Heart right ventricle (tissue), 16 donors: ENCODE data around the gene ANK3. TPM values are rescaled to one million over a fixed set of nuclear protein-coding genes. Genes with fewer than 3 reads are reported as not detected.

Experiments used
- ATAC-seq, 8 donors: fragments of 200-7000 bp; cut with Tn5 transposase; one replicate each; pipeline ENCODE4 v1.9.1; 2020; ENCODE audit warnings: mild to moderate bottlenecking in 8 of 8, moderate library complexity in 8 of 8, moderate number of reproducible peaks in 1 of 8
- DNase-seq, 2 donors: peaks; one replicate each; pipeline ENCODE4 v3.0.0-alpha.2; 2020
- H3K27ac ChIP-seq, 10 donors: fragments of 200-600 bp; sonication (generic) in 2 of 10; one replicate each; pipeline versions ENCODE4 v1.5.0 to v1.8.0; 2020 to 2022; ENCODE audit warnings: mild to moderate bottlenecking in 3 of 10
- H3K27me3 ChIP-seq, 7 donors: fragments of 200-600 bp; one replicate each; pipeline ENCODE4 v1.8.0; 2021 to 2022; ENCODE audit warnings: mild to moderate bottlenecking in 2 of 7
- H3K36me3 ChIP-seq, 9 donors: fragments of 200-600 bp; sonication (generic) in 1 of 9; one replicate each; pipeline versions ENCODE4 v1.5.0 to v1.8.0; 2020 to 2022; ENCODE audit warnings: mild to moderate bottlenecking in 2 of 9
- H3K4me1 ChIP-seq, 9 donors: fragments of 200-600 bp; sonication (generic) in 1 of 9; one replicate each; pipeline versions ENCODE4 v1.5.0 to v1.8.0; 2020 to 2022; ENCODE audit warnings: mild to moderate bottlenecking in 4 of 9
- H3K4me3 ChIP-seq, 10 donors: fragments of 200-600 bp; sonication (generic) in 2 of 10; one replicate each; pipeline versions ENCODE4 v1.5.0 to v1.8.0; 2020 to 2022; ENCODE audit warnings: mild to moderate bottlenecking in 7 of 10, moderate library complexity in 2 of 10
- H3K9me3 ChIP-seq, 11 donors: fragments of 200-600 bp in 10 of 11; sonication (generic) in 2 of 11; one replicate each; pipeline versions ENCODE4 v1.5.0 to v1.8.0; 2013 to 2022; ENCODE audit warnings: mild to moderate bottlenecking in 2 of 11, control low read depth in 1 of 11, moderate library complexity in 1 of 11
- WGBS, 2 donors: extraction: QIAGEN DNeasy Blood & Tissue Kit; methylation state at CpG; one replicate each; pipeline ENCODE4 v1.1.7; 2013; ENCODE audit warnings: inconsistent platforms in 1 of 2; 5-methylcytosine and 5-hydroxymethylcytosine counted together
- intact Hi-C, 10 donors: fragments of 100-400 bp; cut with DNase I; formaldehyde crosslinking; loops; one replicate each; pipeline versions ENCODE4 v1.11.1 to v1.14.2; 2022
- polyA plus RNA-seq, 2 donors: library from polyadenylated mRNA; stranded (reverse); fragments of 200-250 nt; gene quantifications; one replicate each; pipeline ENCODE4 v1.2.3, GENCODE V29; 2013
- total RNA-seq, 10 donors: library from RNA; stranded (reverse); fragmentation: NEBNext Ultra II Directional in 3 of 10; extraction: Animal tissue kit (Norgen Biotek cat#: 25700) in 3 of 10; gene quantifications; one replicate each; pipeline versions ENCODE4 v1.2.1 to v1.2.4, GENCODE V29; 2021 to 2023
- TF ChIP-seq, protein P1 (sequence below), 9 donors: fragments of 200-600 bp; sonication (generic) in 2 of 9; IDR thresholded peaks; one replicate each; pipeline versions ENCODE4 v1.5.0 to v1.8.0; 2021 to 2022; ENCODE audit warnings: antibody characterized with exemption in 9 of 9, mild to moderate bottlenecking in 5 of 9, moderate library complexity in 1 of 9
- donor health status: Arrhythmogenic right ventricular cardiomyopathy.
- donor health status: ischemic (EF 13 %, LVEDD 7.1; RV severe dilation, severe dysfunction).
- donor health status: healthy with polysubstance abuse.
- donor health status: DM: no; HTN: yes; CAD: no.
- donor health status: DM: no; HTN: no; CAD: no.
- donor health status: ischemic (EF 25% LVEDD 6.9; RV normal size, moderate dysfunction).
- donor health status: ischemic (EF 25% LVEDD 5.7; RV mildly dilated, moderate dysfunction).
- donor health status: healthy.
- donor health status: DM: yes; HTN: yes; CAD: no.
- donor health status: Ischemic cardiomyopathy.
- donor health status: ischemic (EF 35%, LVEDD 5.7; RV mildly dilated, moderate dysfunction).
- donor health status: nonischemic (EF 11% LVEDD 7.7; RV severe dilation, severe dysfunction).
- donor health status: DM: yes; HTN: yes; CAD: no.
- donor health status: PGD.
- donor health status: ischemic (EF 29% LVEDD 5.4; RV normal size, mild dysfunction).
- donor health status: nonischemic (EF 23%, LVEDD 6.1; RV moderate dilation, normal function).

ANK3 gene
- total and polyA plus RNA-seq, 12 donors: 34.4 to 287 (median 245) TPM

DNA sequence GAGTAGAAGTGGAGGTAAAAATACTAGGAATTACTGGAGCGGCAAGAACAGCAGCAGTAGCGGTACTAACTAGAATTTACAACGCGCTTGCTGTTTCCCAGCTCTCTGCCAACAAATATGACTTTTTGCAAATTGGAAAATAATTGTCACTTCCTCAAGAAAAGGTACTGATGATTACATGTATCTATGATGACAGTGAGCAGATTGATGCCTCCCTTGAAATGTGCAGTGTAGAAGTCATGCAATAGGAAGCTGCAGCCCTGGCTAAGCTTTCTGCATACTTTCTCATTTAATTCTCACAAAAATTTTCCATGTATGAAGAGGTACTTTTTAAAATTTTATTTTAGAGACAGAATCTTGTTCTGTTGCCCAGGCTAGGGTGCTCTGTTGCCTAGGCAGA lies 49.9 kb downstream of the ANK3 start:
- Histone ChIP-seq H3K9me3 (no peaks in the 10 kb centered on the region), H3K4me1 (no peaks in the 10 kb centered on the region), H3K4me3 (no peak overlapping the region), H3K27ac (no peak overlapping the region), H3K36me3 (no peaks in the 10 kb centered on the region), H3K27me3 (no peaks in the 10 kb centered on the region)
- no peak for ATAC-seq
- no peak for DNase-seq
- intact Hi-C loops: no loop called here
- TF ChIP-seq, protein P1, sequence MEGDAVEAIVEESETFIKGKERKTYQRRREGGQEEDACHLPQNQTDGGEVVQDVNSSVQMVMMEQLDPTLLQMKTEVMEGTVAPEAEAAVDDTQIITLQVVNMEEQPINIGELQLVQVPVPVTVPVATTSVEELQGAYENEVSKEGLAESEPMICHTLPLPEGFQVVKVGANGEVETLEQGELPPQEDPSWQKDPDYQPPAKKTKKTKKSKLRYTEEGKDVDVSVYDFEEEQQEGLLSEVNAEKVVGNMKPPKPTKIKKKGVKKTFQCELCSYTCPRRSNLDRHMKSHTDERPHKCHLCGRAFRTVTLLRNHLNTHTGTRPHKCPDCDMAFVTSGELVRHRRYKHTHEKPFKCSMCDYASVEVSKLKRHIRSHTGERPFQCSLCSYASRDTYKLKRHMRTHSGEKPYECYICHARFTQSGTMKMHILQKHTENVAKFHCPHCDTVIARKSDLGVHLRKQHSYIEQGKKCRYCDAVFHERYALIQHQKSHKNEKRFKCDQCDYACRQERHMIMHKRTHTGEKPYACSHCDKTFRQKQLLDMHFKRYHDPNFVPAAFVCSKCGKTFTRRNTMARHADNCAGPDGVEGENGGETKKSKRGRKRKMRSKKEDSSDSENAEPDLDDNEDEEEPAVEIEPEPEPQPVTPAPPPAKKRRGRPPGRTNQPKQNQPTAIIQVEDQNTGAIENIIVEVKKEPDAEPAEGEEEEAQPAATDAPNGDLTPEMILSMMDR (IDR thresholded peaks at IDR 0.05): no peak
- WGBS, 2 donors: 81 to 86% methylated on average over 4 of the region's 4 CpGs

DNA sequence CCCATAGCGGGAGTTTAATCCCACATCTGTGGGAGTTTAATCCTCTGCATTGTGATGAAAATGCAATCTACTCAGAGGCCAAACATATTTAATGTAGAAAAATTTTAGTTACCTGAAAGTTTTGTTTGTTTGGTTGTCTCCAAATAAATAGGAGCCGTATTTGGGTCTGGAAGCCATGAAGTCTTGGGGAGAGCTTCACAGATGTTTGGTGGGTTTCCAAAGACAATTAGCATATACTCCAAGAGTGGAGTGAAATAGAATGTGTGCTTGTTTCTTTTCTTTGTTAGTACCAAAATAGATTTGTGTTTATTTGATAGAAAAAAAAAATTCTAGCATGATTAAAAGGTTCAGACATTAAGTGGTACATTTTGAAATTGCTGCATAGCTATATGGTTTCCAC lies 50.9 kb downstream of the ANK3 start:
- intact Hi-C loops: no loop called here
- H3K4me1 ChIP-seq: no peaks in the 10 kb centered on the region
- H3K27me3 ChIP-seq: no peaks in the 10 kb centered on the region
- no peaks in the 10 kb centered on the region for H3K9me3 ChIP-seq
- H3K27ac ChIP-seq: no peak overlapping the region
- H3K36me3 ChIP-seq: no peaks in the 10 kb centered on the region
- no peak overlapping the region for H3K4me3 ChIP-seq
- 71 to 92% methylated on average over 2 of the region's 2 CpGs for WGBS, 2 donors
- TF ChIP-seq, protein P1 (IDR thresholded peaks at IDR 0.05): no peak
- DNase-seq: no peak
- no peak for ATAC-seq

DNA sequence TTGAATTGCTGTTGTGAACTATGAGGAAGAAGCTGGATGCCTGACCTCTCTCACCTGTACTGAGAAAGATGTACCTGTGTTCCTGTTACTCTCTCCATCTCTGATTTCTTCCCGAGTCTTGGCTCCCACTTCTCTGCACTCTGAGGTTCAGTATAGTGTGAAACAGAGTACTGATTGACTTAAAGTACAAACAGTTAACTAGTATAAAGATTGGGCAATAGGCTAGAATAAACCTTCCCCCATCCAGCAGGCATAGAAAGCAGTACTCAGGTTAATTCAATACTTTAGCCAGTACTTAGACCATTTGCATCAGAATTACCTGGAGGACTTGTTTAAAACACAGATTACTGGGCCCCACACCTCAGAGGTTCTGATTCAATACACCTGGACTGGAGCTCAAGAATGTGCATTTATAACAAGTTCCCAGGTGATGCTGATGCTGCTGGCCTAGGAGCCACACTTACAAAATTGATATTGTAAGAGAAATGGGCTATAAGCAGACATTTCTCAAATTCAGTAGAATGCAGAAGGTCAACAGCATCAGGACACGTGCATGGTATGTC lies 51.6 kb downstream of the ANK3 start:
- Histone ChIP-seq H3K27ac (no peak overlapping the region), H3K9me3 (no peaks in the 10 kb centered on the region), H3K4me3 (no peak overlapping the region), H3K27me3 (no peaks in the 10 kb centered on the region), H3K36me3 (no peaks in the 10 kb centered on the region), H3K4me1 (no peaks in the 10 kb centered on the region)
- 74 to 77% methylated on average over 2 of the region's 2 CpGs for WGBS, 2 donors
- intact Hi-C loops: no loop called here
- ATAC-seq: no peak
- no peak for DNase-seq
- TF ChIP-seq, protein P1 (IDR thresholded peaks at IDR 0.05): no peak

DNA sequence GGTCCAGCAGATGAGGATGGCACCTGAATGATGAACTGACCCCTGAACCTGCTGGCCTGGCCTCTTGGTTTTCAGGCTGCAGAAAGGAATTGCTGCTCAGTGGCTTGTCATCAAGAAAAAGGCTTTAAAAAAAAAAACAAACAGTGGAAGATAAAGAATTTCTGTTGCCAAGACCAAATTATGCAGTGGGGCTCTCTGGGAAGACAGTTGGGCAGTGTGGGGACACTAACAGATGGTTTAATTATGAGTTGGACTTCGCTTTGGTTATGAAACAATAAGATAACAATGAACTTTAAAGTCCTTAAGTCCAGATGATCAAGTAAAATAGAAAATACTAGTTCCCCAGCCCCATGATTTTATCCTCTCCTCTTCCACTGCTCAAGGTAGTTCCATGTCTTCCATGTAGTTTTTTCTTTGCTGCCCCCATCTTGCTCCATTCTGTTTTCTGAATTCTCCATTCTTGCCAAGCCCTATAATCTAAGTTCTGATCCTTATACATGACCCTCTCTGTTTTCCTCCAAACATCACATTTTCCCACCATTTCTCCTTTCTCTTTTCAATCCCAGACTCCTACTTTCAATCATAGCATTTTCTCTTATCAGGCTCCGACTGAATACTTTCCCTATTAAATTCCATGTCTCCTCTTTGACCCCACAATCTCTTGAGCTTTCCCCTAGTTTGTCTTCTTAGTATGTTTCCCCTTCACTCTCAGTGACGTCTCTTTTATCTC lies 52.6 kb downstream of the ANK3 start:
- H3K4me1 ChIP-seq: no peaks in the 10 kb centered on the region
- TF ChIP-seq, protein P1 (IDR thresholded peaks at IDR 0.05): no peak
- DNase-seq (no peak), ATAC-seq (no peak)
- H3K27ac ChIP-seq: no peak overlapping the region
- no peak overlapping the region for H3K4me3 ChIP-seq
- H3K27me3 ChIP-seq: no peaks in the 10 kb centered on the region
- intact Hi-C loops: no loop called here
- H3K36me3 ChIP-seq: no peaks in the 10 kb centered on the region
- H3K9me3 ChIP-seq: no peaks in the 10 kb centered on the region
- 50 to 57% methylated on average over 3 of the region's 3 CpGs for WGBS, 2 donors
